Bone marrow (tissue), 2 donors: ENCODE measurements around the gene SLC6A17.

Experiments used
- DNase-seq, 2 donors: peaks; one replicate each; lab custom pipeline; 2025; lab: John Stamatoyannopoulos, UW

Gene SLC6A17

GRCh38 chr1:110174961-110175360 is 24.7 kb downstream of the SLC6A17 start:
- no peak for DNase-seq

DNA sequence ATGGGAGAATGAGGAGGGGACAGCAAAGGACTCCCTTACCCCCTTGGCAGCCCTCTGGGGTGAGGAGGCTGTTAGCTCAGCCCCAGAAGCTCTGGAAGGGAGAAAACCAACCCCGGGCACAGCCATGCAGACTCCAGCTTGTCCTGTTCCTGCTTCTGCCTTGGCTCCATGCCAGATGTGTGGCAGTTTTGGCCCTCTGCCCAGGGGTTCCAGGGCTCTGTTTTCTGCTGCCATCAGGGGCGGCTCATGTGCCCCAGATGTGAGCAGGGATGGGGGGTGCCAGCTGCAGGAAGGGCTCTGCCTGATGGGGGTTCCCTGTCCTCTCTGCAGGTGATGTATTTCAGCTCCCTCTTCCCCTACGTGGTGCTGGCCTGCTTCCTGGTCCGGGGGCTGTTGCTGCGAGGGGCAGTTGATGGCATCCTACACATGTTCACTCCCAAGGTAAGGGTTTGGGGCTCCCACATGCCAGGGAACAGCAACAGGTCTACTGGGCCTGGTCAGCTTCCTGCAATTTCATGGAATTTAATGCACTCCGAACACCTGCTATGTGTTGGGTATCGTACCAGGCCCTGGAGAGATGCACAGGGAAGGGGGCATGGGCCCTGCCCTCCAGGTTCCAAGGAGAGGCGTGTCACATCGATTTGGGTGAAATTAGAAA is 26.1 kb downstream of the SLC6A17 start:
- DNase-seq: no peak

GRCh38 chr1:110177775-110178174 is 27.5 kb downstream of the SLC6A17 start:
- DNase-seq: no peak

DNA sequence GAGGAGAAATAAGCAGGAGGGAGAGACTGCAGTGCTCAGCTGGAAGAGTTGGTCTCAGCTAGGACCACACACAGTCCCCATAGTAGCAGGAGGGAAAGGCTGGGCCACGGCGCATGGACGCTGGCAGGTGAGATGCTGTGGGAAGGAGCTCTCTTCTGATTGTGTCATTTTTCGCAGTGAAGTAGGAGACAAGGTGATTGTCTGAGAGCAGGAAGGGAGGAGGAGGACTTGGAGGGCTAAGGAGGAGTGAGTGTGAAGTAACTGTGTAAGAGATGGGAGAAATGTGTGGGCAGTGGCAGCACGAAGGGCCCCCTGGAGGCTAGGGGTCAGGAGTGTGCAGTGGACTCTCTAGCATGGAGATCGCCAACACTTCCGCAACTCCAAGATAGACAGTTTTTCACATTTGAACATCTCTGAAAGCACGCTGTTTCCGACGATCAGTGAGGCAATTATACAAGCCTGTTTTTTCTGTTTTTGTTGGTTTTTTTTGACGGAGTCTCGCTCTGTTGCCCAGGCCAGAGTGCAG is 33.4 kb downstream of the SLC6A17 start:
- DNase-seq: no peak

DNA sequence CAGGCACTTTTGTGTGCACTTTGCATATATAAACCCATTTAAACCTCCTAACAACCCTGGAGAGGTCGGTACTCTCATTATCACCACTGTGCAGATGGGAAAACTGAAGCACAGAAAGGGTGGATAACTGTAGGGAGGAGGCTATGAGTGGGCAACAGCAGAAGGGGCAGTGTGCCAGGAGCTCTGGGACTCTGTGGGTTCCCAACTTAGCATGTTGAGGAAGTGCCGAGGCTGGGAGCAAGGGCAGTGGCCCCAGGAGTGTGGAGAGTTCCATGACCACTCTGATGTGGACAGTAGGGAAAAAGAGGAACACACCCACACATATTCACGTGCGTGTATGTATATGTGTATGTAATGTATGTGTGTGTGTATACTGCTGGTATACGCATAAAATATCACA is 34.2 kb downstream of the SLC6A17 start:
- DNase-seq: no peak

- no peak for DNase-seq
Observed at GRCh38 chr1:110185181-110185580, 34.9 kb downstream of the SLC6A17 start.

GRCh38 chr1:110186558-110186957 is 36.3 kb downstream of the SLC6A17 start:
- no peak for DNase-seq

GRCh38 chr1:110187139-110187890 is 37.0 kb downstream of the SLC6A17 start:
- DNase-seq: no peak

GRCh38 chr1:110188035-110188618 is 37.8 kb downstream of the SLC6A17 start:
- no peak for DNase-seq

DNA sequence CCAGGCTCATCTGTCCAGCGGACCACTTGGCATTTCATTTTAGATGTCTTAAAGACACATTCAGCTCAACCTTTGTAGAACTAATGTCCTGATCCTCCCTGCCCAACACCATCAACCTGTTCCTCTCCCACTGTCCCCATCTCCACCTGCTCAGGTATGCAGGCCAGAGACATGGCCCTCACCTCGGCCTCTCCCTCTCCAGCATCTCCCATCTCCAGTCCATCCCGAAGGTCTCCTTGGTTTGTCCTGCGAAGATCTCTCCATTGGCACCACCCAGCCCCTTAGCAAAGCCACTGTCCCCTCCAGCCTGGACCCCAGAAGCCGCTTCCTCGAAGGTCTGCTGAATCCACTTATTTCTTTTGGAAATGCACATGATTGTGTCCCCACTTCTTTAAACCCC is 38.9 kb downstream of the SLC6A17 start:
- no peak for DNase-seq

GRCh38 chr1:110190282-110190929 is 40.1 kb downstream of the SLC6A17 start:
- DNase-seq: no peak

DNA sequence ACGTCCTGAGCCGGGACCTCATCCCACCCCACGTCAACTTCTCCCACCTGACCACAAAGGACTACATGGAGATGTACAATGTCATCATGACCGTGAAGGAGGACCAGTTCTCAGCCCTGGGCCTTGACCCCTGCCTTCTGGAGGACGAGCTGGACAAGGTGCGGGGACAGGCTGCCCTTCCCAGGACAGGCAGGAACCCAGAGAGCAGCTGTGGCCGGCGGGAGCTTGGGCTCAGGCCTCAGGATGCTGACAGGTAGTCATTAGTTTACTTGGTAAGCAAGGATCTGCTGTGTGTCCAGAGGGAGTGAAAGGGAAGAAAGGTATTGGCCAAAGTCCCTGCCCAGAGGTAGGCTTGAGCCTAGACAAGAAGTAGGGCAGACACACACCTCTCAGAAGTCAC is 42.2 kb downstream of the SLC6A17 start:
- no peak for DNase-seq

DNA sequence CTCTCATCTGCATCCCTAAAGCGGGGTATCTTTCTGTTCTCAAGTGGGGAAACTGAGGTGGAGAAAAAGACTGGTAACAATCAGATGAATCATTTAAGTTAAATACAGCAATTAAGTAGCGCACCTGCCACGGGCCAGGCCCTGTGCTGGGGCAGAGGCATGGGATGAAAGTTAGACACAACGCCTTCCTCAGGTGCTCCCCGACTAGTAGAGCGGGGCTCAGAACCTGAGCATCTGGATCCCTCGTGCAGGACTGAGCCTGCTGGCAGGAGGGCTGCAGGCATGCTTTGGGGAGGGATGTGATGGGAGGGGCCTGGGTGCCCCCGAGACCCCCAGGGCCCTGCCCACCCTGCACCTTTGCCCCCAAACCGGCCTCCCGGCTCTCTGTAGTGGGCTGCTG is 44.9 kb downstream of the SLC6A17 start:
- DNase-seq: no peak

DNA sequence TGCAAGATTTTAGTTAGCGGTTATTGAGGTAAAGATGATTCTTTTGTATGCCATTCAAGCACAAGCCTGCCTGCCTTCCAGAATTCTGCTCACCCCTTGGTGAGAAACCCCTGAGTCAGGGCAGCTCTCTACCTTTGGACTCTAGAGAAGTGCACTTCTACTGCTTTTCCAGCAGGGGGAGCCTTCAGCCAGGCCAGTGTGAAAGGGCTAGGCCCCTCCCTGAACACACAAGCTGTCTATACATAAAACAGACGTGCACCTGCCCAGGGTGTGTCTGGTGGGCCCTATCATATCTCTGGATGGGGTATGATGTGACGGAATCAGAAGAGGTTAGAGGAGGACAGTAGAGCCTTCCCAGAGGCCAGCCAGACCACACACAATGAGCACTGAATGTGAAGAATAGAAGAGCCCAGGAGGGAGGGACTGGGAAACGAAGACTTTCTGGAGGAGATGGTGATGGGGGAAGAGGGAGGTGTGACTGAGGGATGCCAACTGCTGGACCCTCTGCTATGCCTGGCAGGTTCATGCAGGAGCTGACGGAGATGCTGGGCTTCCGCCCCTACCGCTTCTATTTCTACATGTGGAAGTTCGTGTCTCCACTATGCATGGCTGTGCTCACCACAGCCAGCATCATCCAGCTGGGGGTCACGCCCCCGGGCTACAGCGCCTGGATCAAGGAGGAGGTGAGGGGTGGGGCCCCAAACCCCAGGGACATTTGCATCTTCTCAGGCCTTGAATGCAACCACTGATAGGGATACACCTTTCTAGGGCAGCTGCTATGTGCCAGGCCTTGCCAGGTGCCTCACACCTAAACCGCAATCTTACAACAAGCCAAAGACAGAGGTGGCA is 46.8 kb downstream of the SLC6A17 start:
- DNase-seq: peak in 1 of 2 donors; percentile 58

DNA sequence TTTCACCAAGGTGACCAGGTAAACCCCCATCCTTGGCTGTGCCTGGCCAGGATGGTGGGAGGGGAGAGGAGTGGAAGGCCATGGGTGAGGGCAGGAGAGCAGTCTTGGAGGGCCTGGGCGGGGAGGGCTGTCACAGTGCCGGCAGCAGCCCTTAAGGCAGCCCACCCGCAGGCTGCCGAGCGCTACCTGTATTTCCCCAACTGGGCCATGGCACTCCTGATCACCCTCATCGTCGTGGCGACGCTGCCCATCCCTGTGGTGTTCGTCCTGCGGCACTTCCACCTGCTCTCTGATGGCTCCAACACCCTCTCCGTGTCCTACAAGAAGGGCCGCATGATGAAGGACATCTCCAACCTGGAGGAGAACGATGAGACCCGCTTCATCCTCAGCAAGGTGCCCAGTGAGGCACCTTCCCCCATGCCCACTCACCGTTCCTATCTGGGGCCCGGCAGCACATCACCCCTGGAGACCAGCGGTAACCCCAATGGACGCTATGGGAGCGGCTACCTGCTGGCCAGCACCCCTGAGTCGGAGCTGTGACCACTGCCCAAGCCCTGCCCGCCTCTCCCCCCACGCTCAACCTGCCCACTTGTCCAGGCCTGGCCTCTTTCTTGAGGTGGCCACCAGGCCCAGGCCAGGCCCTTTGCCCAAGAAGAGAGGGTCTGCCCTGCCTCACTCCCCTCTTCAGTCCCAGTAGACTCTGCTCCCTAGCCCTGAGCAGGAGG is 47.8 kb downstream of the SLC6A17 start:
- no peak for DNase-seq

GRCh38 chr1:110198746-110199145 is 48.5 kb downstream of the SLC6A17 start:
- no peak for DNase-seq

- DNase-seq: no peak
Observed at GRCh38 chr1:110200190-110200589, 49.9 kb downstream of the SLC6A17 start.

DNA sequence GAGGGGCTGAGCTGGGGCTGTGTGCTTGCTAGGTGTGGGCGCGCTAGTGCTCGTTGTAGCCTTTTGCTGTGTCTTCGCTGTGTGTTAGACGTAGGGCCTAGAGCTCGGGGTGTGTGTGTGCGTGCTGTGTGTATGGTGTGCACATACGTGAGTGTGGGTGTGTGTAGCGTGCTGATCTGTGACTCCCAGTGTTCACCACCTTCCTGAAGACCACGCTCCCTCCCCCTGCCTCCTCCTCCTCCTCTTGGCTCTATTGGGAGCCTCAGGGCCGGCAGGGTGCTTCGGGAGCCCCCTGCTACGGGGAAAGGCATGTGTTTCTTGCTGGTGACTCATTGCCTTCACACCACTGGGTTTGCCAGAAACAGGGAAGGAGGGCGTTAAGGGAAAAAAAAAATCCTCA is 50.4 kb downstream of the SLC6A17 start:
- DNase-seq: no peak

DNA sequence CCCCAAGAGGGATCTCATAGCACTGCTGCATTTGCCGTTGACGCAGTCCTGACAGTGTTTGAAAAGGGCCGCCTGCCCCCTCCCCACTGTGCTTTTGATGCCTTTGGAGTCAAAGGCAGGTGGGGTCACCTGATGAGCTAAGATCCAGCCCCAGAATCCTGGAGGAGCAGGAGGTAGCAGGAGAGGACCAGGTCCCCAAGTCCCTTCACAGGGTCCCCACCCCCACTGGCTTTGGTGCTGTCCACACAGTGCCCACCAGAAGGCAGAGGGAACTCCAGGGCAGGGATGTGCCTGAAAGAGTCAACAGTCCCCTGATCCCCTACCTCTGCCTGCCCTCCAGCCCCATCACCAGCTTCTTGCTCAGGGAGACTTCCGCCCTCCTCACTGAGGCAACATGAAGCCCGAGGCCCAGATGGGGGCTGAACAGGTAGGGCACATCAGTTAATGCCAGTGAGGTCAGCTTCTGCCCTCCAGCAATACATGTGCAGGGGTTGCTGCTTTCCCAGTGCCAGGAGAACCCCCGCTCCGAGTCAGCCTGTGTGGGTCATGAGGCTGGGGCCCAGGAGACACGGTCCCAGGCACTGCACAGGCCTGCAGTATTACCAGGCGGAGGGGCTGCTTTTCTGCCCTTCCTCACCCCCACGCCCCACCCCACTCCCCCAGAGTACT is 51.0 kb downstream of the SLC6A17 start:
- no peak for DNase-seq

DNA sequence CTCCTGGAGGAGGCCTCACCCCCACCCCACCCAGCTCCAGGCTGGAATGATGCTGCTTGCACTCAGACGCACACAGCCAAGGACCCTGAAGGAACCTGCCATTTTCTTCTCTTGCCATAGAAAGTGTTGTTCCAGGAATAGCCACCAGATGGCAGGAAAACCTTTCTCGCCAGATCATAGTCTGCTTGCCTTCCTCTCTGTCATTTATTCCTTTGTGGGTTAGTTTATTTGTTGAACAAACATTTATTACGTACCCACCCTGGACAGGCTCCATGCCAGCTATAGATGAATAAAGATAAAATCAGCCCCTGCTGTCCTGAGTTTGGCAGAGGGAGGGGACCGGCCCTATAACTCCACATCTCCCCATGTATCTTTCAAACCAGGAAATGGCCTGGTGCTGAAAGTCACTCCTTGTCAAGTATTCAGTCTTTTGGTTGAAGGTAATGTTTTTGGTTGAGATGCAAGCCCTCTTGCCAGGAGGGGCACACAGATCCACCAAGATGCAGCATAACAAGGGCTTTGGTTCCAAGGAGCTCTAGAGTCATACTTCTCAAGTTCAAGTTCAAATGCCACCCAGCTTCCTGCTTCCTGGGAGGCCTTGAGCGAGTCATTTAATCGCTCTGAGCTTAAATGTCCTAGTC is 52.8 kb downstream of the SLC6A17 start:
- DNase-seq: peak; percentile 26 to 59
